ENCODE results near the gene ANKRD36. TPM values are rescaled to one million over a fixed set of nuclear protein-coding genes. Genes with fewer than 3 reads are reported as not detected.
"Not testable (repeated sequence)": the region's sequence is repeated elsewhere in the genome, so short reads cannot be mapped to it uniquely, and the experiment has no call there.

The ANKRD36 gene
- polyA plus RNA-seq (2013, experiment 1 of 2), result 2.1 TPM
- polyA plus RNA-seq (2013, experiment 2 of 2), result 6.7 TPM

DNA sequence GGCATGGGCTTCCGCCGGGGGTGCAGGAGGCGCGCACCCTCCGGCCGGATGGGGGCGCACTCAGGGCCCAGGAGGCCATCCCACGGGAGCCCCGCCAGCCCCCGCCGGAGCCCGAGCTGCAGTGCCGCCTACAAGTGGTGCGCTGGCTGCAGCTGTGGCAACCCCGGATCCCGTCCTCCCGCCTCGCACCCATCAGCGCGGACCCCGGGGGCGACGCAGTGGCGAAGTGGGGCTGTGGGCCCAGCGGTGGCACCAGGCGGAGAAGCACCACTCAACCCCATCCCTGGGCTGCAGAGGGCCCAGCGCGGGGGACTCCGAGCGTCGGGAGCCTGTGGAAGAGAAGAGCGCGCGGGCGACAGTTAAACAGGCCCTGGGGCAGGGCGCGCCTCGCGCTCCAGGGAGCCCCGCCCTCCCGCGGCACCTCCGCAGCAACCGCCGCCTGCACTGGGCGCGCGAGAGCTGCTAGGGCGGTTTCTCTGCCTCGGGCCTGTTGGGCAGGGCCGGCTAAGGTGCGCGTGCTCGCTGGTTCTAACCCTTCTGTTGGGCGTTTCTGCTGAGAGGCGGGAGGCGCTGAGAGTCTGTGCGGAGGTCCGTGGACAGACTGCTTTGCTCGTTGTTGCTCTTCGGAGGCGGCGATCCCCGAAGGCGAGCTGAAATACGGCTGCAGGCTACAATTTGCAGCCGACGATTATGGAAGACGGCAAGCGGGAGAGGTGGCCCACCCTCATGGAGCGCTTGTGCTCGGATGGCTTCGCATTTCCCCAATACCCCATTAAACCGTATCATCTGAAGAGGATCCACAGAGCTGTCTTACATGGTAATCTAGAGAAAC is at the start of gene ANKRD36:
Gene ANKRD36, plus strand, starts transcription at position 104 of the 832 bp plus-strand sequence. Its CDS starts 587 bp downstream, at position 691.
- not testable (repeated sequence) for H3K9me3 ChIP-seq (ENCODE audit: insufficient read depth, low read depth, low read length); H3K4me1 ChIP-seq (ENCODE audit: insufficient read depth, low read length); H3K27ac ChIP-seq (ENCODE audit: low read depth, low read length); H3K36me3 ChIP-seq (ENCODE audit: insufficient read depth, low read length); H3K27me3 ChIP-seq (ENCODE audit: insufficient read depth, low read length)
- Histone ChIP-seq H3K4me3 (ENCODE audit: low read length) (peak within 1 kb of the TSS; percentile 81), H3K9ac (ENCODE audit: low read depth, low read length) (peak within 1 kb of the TSS; percentile 64)
- under 1% methylated on average over 46 of the region's 74 CpGs for WGBS

- WGBS, result 80% methylated on average over 4 of the region's 5 CpGs
These were observed 46.9 kb upstream of the ANKRD36 start for GRCh38 chr2:97066030-97066429.

GRCh38 chr2:97067279-97068004 is 45.5 kb upstream of the ANKRD36 start:
- 86% methylated on average over 5 of the region's 5 CpGs for WGBS
- H3K4me1 ChIP-seq (ENCODE audit: insufficient read depth, low read length), result no peaks in the 10 kb centered on the region
- H3K9ac ChIP-seq (ENCODE audit: low read depth, low read length), result no peak overlapping the region
- no peak overlapping the region for H3K4me3 ChIP-seq (ENCODE audit: low read length)
- no peaks in the 10 kb centered on the region for H3K27me3 ChIP-seq (ENCODE audit: insufficient read depth, low read length)
- H3K27ac ChIP-seq (ENCODE audit: low read depth, low read length), result no peak overlapping the region
- 0 out of 2 replicates have a peak, but pooled peaks cover 4% of the 10 kb centered on the region for H3K9me3 ChIP-seq (ENCODE audit: insufficient read depth, low read depth, low read length)
- no peaks in the 10 kb centered on the region for H3K36me3 ChIP-seq (ENCODE audit: insufficient read depth, low read length)

More at GRCh38 chr2:97066030-97066429, 46.9 kb upstream of the ANKRD36 start:
- H3K27me3 ChIP-seq (ENCODE audit: insufficient read depth, low read length); H3K27ac ChIP-seq (ENCODE audit: low read depth, low read length); H3K4me3 ChIP-seq (ENCODE audit: low read length); H3K36me3 ChIP-seq (ENCODE audit: insufficient read depth, low read length); H3K9ac ChIP-seq (ENCODE audit: low read depth, low read length); H3K4me1 ChIP-seq (ENCODE audit: insufficient read depth, low read length); H3K9me3 ChIP-seq (ENCODE audit: insufficient read depth, low read depth, low read length): not testable (repeated sequence)

- no peak overlapping the region for H3K27ac ChIP-seq (ENCODE audit: low read depth, low read length)
- no peak overlapping the region for H3K9ac ChIP-seq (ENCODE audit: low read depth, low read length)
- no peak overlapping the region for H3K4me3 ChIP-seq (ENCODE audit: low read length)
- H3K36me3 ChIP-seq (ENCODE audit: insufficient read depth, low read length), result no peaks in the 10 kb centered on the region
- H3K9me3 ChIP-seq (ENCODE audit: insufficient read depth, low read depth, low read length), result 0 out of 2 replicates have a peak, but pooled peaks cover 4% of the 10 kb centered on the region
- no peaks in the 10 kb centered on the region for H3K27me3 ChIP-seq (ENCODE audit: insufficient read depth, low read length)
- 94% methylated on average over 1 of the region's 1 CpG for WGBS
- no peaks in the 10 kb centered on the region for H3K4me1 ChIP-seq (ENCODE audit: insufficient read depth, low read length)
These were observed 44.9 kb upstream of the ANKRD36 start for GRCh38 chr2:97068074-97068473.

DNA sequence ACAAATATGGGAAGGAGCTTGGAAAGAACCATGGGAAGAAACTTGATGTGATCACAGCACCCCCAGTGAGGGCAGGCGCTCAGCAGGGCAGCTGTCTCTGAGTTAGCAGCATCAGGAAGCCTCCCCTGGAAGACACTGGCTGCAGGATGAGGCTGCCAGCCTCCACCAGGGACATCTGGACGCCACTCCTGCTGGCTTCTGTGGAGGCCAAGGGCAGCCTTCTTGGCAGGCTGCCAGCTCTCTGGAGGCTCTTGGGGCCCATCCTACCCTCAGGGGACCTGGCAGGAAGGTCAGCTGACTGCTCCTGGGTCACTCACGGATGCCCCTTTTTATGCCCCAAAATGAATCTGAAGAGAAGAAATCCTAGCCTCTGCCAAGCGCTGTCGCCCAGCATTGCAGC is 44.2 kb upstream of the ANKRD36 start:
- H3K27ac ChIP-seq (ENCODE audit: low read depth, low read length); H3K4me3 ChIP-seq (ENCODE audit: low read length); H3K27me3 ChIP-seq (ENCODE audit: insufficient read depth, low read length); H3K9ac ChIP-seq (ENCODE audit: low read depth, low read length); H3K36me3 ChIP-seq (ENCODE audit: insufficient read depth, low read length); H3K9me3 ChIP-seq (ENCODE audit: insufficient read depth, low read depth, low read length); H3K4me1 ChIP-seq (ENCODE audit: insufficient read depth, low read length): not testable (repeated sequence)
- 84% methylated on average over 3 of the region's 5 CpGs for WGBS

- WGBS, result 88% methylated on average over 1 of the region's 3 CpGs
- not testable (repeated sequence) for H3K4me3 ChIP-seq (ENCODE audit: low read length); H3K27me3 ChIP-seq (ENCODE audit: insufficient read depth, low read length); H3K36me3 ChIP-seq (ENCODE audit: insufficient read depth, low read length); H3K27ac ChIP-seq (ENCODE audit: low read depth, low read length); H3K4me1 ChIP-seq (ENCODE audit: insufficient read depth, low read length); H3K9ac ChIP-seq (ENCODE audit: low read depth, low read length); H3K9me3 ChIP-seq (ENCODE audit: insufficient read depth, low read depth, low read length)
These were observed 42.0 kb upstream of the ANKRD36 start for GRCh38 chr2:97070915-97071314.

DNA sequence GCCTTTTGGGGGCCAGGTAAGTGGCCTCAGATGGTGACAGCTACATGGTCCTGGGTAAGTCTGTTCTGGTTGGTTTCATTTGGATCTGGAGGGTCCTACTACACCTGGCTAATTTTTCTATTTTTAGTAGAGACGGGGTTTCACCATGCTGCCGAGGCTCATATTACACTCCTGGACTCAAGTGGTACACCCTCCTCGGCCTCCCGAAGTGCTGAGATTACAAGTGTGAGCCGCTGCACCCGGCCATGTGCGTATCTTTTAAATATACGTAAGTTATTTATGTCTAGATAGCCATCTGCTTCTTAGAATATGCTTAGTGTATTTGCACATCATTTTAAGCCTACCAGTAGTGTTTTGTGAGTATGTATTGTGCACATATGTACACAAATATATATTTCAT is 35.7 kb upstream of the ANKRD36 start:
- H3K9ac ChIP-seq (ENCODE audit: low read depth, low read length); H3K4me3 ChIP-seq (ENCODE audit: low read length); H3K27me3 ChIP-seq (ENCODE audit: insufficient read depth, low read length); H3K9me3 ChIP-seq (ENCODE audit: insufficient read depth, low read depth, low read length); H3K36me3 ChIP-seq (ENCODE audit: insufficient read depth, low read length); H3K27ac ChIP-seq (ENCODE audit: low read depth, low read length); H3K4me1 ChIP-seq (ENCODE audit: insufficient read depth, low read length): not testable (repeated sequence)
- 98% methylated on average over 4 of the region's 8 CpGs for WGBS

GRCh38 chr2:97080855-97081254 is 32.1 kb upstream of the ANKRD36 start:
- WGBS, result 85% methylated on average over 3 of the region's 10 CpGs
- H3K9ac ChIP-seq (ENCODE audit: low read depth, low read length); H3K4me1 ChIP-seq (ENCODE audit: insufficient read depth, low read length): not testable (repeated sequence)

DNA sequence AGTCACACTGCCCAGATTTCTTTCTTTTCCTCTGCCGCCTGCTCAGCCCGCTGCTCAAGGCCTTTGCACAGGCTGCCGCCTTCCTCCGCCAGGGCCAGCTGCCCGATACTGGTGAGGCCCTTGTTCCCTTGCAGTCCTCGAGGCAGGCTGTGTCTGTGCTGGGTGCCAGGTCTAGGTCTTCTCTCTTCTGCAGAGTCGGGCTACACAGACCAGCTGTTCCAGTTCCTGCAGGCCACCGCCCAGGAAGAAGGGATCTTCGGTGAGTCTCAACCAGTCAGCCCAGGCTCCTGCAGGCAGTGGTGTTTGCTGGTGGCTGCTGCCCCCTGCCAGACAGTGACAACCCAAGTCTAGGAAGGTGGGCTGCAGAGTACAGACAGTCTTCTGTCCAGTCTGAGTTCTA is 30.7 kb upstream of the ANKRD36 start:
- H3K4me3 ChIP-seq (ENCODE audit: low read length); H3K4me1 ChIP-seq (ENCODE audit: insufficient read depth, low read length); H3K27ac ChIP-seq (ENCODE audit: low read depth, low read length); H3K9ac ChIP-seq (ENCODE audit: low read depth, low read length); H3K27me3 ChIP-seq (ENCODE audit: insufficient read depth, low read length); H3K9me3 ChIP-seq (ENCODE audit: insufficient read depth, low read depth, low read length); H3K36me3 ChIP-seq (ENCODE audit: insufficient read depth, low read length): not testable (repeated sequence)
- 80% methylated on average over 4 of the region's 9 CpGs for WGBS

More at GRCh38 chr2:97080855-97081254, 32.1 kb upstream of the ANKRD36 start:
- not testable (repeated sequence) for H3K4me3 ChIP-seq (ENCODE audit: low read length); H3K27me3 ChIP-seq (ENCODE audit: insufficient read depth, low read length); H3K36me3 ChIP-seq (ENCODE audit: insufficient read depth, low read length); H3K27ac ChIP-seq (ENCODE audit: low read depth, low read length); H3K9me3 ChIP-seq (ENCODE audit: insufficient read depth, low read depth, low read length)

DNA sequence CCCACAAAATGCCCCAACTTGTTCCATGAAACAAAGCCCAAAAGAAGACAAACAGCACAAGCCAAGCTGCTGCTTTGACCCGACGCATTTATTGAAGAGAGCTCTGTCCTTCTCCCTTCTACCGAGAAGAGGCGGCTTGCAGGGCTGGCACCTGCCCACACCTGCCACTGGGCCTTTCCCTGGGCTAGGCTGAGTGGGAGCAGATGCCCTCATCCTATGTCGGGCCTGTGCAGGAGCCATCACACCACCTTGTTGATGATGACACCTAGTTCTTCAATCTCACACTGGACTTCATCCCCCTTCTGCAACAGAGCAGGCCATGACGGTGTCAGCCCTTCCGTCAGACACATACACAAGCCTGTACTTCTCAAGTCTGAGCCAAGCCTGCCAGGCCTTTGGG is 29.4 kb upstream of the ANKRD36 start:
- WGBS, result 96% methylated on average over 7 of the region's 7 CpGs
- not testable (repeated sequence) for H3K9ac ChIP-seq (ENCODE audit: low read depth, low read length); H3K4me1 ChIP-seq (ENCODE audit: insufficient read depth, low read length); H3K4me3 ChIP-seq (ENCODE audit: low read length); H3K9me3 ChIP-seq (ENCODE audit: insufficient read depth, low read depth, low read length); H3K27me3 ChIP-seq (ENCODE audit: insufficient read depth, low read length); H3K27ac ChIP-seq (ENCODE audit: low read depth, low read length); H3K36me3 ChIP-seq (ENCODE audit: insufficient read depth, low read length)

DNA sequence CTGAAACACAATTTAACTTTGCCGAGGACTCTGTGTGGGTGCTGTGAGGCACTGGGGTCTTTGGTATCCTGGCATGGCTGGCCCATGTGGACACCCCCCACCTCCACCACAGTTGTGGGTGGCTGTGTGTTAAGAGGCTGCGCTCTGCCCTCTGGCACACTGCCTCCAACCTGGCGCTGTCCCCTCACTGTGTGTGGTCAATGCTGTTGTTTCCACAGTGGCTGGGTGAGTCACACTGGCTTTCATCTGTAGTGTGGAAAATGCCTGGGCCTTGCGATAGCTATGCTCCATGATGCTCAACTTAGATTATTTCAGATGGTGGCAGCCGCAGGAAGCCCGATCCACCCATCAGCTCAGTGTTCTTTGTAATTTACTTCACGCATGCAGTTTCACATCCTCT is 27.9 kb upstream of the ANKRD36 start:
- H3K4me1 ChIP-seq (ENCODE audit: insufficient read depth, low read length); H3K36me3 ChIP-seq (ENCODE audit: insufficient read depth, low read length); H3K9me3 ChIP-seq (ENCODE audit: insufficient read depth, low read depth, low read length); H3K27me3 ChIP-seq (ENCODE audit: insufficient read depth, low read length); H3K4me3 ChIP-seq (ENCODE audit: low read length); H3K9ac ChIP-seq (ENCODE audit: low read depth, low read length); H3K27ac ChIP-seq (ENCODE audit: low read depth, low read length): not testable (repeated sequence)
- 100% methylated on average over 1 of the region's 7 CpGs for WGBS
